Measurements from ENCODE around the gene CENPX.

The CENPX gene

DNA sequence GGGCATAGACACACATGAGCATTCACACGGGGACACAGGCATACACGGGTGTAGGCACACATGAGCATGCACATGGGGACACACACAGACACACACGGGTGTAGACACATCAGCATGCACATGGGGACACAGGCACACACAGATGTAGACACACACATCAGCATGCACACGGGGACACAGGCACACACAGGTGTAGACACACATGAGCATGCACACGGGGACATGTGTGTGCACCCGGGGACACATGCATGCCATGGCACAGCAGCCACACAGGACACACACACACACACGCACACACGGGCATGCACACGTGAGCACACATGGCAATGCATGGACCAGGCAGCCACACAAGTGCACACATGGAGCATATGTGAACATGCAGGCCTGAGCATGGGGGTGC is 20.0 kb upstream of the CENPX start:
- TF ChIP-seq GLIS3 (CRISPR knock-in tag; IDR thresholded peaks at IDR 0.05) (no peak), ZC3H10 (CRISPR knock-in tag; IDR thresholded peaks at IDR 0.05) (no peak), TCF4 (CRISPR knock-in tag; IDR thresholded peaks at IDR 0.05; ENCODE audit: borderline replicate concordance) (no peak), BACH2 (CRISPR knock-in tag; IDR thresholded peaks at IDR 0.05; ENCODE audit: borderline replicate concordance) (no peak), ESRRG (CRISPR knock-in tag; IDR thresholded peaks at IDR 0.05) (no peak), RARB (CRISPR knock-in tag; IDR thresholded peaks at IDR 0.05) (no peak), ZNF565 (CRISPR knock-in tag; conservative IDR thresholded peaks at IDR 0.05; ENCODE audit: low read depth) (no peak), TOX (CRISPR knock-in tag; IDR thresholded peaks at IDR 0.05; ENCODE audit: borderline replicate concordance) (no peak), ZNF70 (CRISPR knock-in tag; IDR thresholded peaks at IDR 0.05) (no peak), OSR1 (CRISPR knock-in tag; IDR thresholded peaks at IDR 0.05) (no peak), ZNF8 (CRISPR knock-in tag; IDR thresholded peaks at IDR 0.05) (no peak), ARNTL (CRISPR knock-in tag; IDR thresholded peaks at IDR 0.05; ENCODE audit: borderline replicate concordance, low read depth) (no peak), PPARA (CRISPR knock-in tag; IDR thresholded peaks at IDR 0.05; ENCODE audit: borderline replicate concordance) (no peak)
- TF ChIP-seq, protein P1, sequence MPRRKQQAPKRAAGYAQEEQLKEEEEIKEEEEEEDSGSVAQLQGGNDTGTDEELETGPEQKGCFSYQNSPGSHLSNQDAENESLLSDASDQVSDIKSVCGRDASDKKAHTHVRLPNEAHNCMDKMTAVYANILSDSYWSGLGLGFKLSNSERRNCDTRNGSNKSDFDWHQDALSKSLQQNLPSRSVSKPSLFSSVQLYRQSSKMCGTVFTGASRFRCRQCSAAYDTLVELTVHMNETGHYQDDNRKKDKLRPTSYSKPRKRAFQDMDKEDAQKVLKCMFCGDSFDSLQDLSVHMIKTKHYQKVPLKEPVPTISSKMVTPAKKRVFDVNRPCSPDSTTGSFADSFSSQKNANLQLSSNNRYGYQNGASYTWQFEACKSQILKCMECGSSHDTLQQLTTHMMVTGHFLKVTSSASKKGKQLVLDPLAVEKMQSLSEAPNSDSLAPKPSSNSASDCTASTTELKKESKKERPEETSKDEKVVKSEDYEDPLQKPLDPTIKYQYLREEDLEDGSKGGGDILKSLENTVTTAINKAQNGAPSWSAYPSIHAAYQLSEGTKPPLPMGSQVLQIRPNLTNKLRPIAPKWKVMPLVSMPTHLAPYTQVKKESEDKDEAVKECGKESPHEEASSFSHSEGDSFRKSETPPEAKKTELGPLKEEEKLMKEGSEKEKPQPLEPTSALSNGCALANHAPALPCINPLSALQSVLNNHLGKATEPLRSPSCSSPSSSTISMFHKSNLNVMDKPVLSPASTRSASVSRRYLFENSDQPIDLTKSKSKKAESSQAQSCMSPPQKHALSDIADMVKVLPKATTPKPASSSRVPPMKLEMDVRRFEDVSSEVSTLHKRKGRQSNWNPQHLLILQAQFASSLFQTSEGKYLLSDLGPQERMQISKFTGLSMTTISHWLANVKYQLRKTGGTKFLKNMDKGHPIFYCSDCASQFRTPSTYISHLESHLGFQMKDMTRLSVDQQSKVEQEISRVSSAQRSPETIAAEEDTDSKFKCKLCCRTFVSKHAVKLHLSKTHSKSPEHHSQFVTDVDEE (CRISPR knock-in tag; IDR thresholded peaks at IDR 0.05): no peak
- TF ChIP-seq, protein P2, sequence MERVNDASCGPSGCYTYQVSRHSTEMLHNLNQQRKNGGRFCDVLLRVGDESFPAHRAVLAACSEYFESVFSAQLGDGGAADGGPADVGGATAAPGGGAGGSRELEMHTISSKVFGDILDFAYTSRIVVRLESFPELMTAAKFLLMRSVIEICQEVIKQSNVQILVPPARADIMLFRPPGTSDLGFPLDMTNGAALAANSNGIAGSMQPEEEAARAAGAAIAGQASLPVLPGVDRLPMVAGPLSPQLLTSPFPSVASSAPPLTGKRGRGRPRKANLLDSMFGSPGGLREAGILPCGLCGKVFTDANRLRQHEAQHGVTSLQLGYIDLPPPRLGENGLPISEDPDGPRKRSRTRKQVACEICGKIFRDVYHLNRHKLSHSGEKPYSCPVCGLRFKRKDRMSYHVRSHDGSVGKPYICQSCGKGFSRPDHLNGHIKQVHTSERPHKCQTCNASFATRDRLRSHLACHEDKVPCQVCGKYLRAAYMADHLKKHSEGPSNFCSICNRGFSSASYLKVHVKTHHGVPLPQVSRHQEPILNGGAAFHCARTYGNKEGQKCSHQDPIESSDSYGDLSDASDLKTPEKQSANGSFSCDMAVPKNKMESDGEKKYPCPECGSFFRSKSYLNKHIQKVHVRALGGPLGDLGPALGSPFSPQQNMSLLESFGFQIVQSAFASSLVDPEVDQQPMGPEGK (CRISPR knock-in tag; IDR thresholded peaks at IDR 0.05; ENCODE audit: borderline replicate concordance): no peak
- TF ChIP-seq, protein P3, sequence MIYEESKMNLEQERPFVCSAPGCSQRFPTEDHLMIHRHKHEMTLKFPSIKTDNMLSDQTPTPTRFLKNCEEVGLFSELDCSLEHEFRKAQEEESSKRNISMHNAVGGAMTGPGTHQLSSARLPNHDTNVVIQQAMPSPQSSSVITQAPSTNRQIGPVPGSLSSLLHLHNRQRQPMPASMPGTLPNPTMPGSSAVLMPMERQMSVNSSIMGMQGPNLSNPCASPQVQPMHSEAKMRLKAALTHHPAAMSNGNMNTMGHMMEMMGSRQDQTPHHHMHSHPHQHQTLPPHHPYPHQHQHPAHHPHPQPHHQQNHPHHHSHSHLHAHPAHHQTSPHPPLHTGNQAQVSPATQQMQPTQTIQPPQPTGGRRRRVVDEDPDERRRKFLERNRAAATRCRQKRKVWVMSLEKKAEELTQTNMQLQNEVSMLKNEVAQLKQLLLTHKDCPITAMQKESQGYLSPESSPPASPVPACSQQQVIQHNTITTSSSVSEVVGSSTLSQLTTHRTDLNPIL (CRISPR knock-in tag; IDR thresholded peaks at IDR 0.05; ENCODE audit: low read depth): no peak
- TF ChIP-seq, protein P4, sequence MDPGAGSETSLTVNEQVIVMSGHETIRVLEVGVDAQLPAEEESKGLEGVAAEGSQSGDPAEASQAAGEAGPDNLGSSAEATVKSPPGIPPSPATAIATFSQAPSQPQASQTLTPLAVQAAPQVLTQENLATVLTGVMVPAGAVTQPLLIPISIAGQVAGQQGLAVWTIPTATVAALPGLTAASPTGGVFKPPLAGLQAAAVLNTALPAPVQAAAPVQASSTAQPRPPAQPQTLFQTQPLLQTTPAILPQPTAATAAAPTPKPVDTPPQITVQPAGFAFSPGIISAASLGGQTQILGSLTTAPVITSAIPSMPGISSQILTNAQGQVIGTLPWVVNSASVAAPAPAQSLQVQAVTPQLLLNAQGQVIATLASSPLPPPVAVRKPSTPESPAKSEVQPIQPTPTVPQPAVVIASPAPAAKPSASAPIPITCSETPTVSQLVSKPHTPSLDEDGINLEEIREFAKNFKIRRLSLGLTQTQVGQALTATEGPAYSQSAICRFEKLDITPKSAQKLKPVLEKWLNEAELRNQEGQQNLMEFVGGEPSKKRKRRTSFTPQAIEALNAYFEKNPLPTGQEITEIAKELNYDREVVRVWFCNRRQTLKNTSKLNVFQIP (CRISPR knock-in tag; IDR thresholded peaks at IDR 0.05; ENCODE audit: borderline replicate concordance, low read depth): no peak
- TF ChIP-seq, protein P5, sequence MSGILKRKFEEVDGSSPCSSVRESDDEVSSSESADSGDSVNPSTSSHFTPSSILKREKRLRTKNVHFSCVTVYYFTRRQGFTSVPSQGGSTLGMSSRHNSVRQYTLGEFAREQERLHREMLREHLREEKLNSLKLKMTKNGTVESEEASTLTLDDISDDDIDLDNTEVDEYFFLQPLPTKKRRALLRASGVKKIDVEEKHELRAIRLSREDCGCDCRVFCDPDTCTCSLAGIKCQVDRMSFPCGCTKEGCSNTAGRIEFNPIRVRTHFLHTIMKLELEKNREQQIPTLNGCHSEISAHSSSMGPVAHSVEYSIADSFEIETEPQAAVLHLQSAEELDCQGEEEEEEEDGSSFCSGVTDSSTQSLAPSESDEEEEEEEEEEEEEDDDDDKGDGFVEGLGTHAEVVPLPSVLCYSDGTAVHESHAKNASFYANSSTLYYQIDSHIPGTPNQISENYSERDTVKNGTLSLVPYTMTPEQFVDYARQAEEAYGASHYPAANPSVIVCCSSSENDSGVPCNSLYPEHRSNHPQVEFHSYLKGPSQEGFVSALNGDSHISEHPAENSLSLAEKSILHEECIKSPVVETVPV (CRISPR knock-in tag; IDR thresholded peaks at IDR 0.05): no peak
- no peak for ATAC-seq

DNA sequence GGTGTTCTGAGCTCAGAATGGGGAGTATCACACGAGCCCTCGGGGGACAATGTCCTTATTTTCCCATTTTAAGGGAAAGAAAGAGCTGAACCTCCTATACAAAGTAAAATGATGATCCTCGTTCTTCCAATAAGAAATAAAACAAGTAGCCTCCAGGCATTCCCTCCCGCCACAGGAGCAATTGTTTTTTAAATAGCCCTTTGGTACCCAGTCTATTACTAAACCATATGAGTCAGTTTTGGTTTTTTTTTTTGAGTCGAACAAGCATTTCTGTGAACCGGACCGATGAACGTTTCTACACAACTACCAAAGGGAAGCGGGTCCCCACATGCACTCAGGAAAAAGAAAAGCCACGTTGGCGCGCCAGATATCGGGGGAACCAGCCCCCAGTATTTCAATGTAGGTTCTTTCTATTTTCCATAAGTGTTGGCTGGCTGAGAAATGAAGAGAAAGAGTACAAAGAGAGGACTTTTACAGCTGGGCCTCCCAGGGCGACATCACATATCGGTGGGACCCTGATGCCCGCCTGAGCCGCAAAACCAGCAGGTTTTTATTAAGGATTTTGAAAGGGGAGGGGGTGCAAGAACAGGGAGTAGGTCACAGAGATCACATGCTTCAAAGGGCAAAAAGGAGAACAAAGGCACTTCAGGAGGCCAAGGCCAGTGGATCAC is 18.6 kb upstream of the CENPX start:
- TF ChIP-seq BACH2 (CRISPR knock-in tag; IDR thresholded peaks at IDR 0.05; ENCODE audit: borderline replicate concordance): no peak
- TF ChIP-seq, protein P5 (CRISPR knock-in tag; IDR thresholded peaks at IDR 0.05): no peak
- TF ChIP-seq ESRRG (CRISPR knock-in tag; IDR thresholded peaks at IDR 0.05): no peak
- TF ChIP-seq, protein P2 (CRISPR knock-in tag; IDR thresholded peaks at IDR 0.05; ENCODE audit: borderline replicate concordance): no peak
- TF ChIP-seq ARNTL (CRISPR knock-in tag; IDR thresholded peaks at IDR 0.05; ENCODE audit: borderline replicate concordance, low read depth): no peak
- no peak for TF ChIP-seq ZC3H10 (CRISPR knock-in tag; IDR thresholded peaks at IDR 0.05)
- TF ChIP-seq TOX (CRISPR knock-in tag; IDR thresholded peaks at IDR 0.05; ENCODE audit: borderline replicate concordance): no peak
- TF ChIP-seq OSR1 (CRISPR knock-in tag; IDR thresholded peaks at IDR 0.05): no peak
- no peak for ATAC-seq
